NOMO-1 treated with DMSO at 0.1 percent for 48 hours (cell line): Measurements from ENCODE around the gene ZNF771.
"Not testable (repeated sequence)": the region's sequence is repeated elsewhere in the genome, so short reads cannot be mapped to it uniquely, and the experiment has no call there.

Experiments used
- DNase-seq: peaks from one replicate; lab custom pipeline; 2025; ENCODE audit not compliant: unreplicated experiment; lab: John Stamatoyannopoulos, UW

The ZNF771 gene

DNA sequence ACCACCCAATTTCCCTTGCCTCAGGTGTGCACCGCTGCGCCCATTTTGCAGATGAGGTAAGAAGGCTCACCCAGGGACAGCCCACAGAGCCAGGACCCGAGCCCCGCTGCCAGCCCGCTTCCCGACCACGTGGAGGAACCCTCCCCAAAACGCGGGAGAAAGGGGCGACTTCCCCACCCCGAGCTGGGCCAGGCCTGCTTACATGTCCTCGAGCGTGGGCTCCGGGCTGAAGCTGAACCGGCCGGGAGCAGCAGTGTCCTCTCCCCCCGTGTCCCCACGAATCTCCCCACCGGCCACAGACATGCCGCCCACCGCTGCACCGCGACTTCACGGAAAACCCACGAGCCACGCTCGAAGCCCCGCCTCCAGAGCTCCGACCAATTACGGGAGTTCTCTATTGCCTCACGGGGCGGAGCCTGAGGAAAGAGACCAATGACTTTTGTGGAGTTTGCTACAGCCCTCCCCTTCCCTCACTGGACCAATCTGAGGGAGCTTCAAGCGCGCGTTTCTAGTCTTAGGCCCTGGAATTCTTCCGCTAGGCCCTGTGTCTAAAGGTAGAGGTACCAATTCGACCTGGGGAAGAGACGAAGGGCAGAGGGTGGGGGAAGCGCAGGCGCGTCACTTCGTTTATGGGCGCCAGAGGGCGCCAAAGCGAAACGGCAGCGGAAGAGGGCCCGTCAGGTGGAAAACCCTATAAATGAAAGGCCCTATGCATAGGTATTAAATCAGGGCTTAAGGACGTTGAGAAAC, 22.4 kb downstream of the ZNF771 start, which contains the start of gene DCTPP1:
Gene DCTPP1, minus strand, starts transcription at position 353 of the 750 bp plus-strand sequence. Its CDS starts 50 bp downstream, at position 303.
- peak; percentile 100 for DNase-seq

DNA sequence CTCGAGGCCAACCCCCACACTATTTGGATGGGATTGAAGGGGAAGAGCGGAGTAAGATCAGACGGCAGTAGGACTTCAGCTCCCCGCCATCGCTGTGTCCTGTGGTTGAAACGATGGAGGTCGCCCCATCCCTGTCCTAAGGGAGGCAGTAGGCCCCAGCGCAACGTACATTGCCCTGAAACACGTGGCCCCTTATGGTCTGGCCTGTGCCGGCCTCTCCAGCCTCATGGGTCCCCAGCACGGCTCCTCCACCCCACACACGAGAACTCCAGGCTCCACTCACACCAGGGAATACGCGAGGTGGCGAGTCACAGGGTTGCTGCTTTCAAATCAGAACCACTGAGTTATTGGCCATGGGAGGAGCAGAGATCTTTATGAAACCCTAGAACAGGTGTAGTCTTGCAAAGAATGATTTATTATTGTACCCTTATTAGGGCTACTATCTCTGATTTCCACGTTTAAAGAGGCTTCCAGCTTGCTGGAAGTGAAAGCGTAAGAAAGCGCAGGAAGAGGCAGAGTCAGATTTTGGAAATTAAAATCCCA, 23.1 kb downstream of the ZNF771 start:
- no peak for DNase-seq

DNA sequence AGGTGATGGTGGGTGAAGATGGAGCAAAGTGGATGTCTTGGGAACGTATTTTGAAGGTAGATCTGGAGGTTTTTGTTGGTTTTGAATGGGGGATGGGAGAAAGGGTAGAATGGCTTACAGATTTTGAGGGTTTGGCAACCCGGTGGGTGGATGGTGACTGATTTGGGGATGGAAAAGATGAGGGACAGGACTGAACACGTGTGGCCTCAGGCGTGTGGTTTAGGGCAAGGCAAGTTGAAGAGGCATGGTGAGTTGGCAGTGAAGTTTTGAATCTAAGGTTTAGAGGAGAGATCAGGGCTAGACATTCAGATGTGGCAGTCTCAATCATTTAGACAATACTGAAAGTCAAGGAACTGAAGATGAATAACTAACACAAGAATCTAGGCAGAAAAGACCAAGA, 27.4 kb downstream of the ZNF771 start:
- no peak for DNase-seq

DNA sequence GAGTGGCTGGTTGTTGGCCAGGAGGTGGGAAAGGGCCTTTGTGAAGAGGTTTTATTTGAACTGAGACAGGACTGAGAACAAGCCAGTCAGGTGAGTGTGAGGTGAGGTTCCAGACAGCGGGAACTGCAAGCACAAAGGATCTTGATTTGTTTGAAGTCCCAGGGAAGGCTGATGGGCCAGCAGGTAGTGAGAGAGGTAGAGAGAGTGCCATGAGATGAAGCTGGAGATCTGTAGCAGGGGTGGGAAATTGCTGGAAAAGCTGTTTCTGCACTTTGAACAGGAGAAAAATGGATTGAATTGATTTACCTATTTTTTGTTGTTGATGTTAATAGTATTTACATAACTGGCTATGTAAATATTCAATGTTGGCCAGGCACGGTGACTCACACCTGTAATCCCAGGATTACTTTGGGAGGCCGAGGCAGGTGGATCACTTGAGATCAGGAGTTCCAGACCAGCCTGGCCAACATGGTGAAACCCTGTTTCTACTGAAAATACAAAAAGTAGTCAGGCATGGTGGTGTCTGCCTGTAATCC, 30.2 kb downstream of the ZNF771 start:
- DNase-seq: no peak

DNA sequence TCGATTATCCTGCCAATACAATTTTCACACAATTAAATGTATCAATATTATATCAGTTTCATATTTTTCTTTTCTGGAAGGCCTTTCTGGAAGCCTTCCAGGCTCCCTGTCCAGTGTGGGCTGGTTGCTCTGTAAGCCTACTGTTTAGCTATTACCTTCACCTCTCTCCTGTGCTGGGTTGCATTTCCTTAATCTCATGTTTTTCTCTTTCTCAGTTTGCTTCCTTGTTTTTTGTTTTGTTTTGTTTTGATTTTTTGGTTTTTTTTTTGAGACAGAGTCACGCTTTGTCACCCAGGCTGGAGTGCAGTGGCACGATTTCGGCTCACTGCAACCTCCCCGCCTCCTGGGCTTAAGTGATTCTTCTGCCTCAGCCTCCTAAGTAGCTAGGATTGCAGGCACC, 31.4 kb downstream of the ZNF771 start:
- DNase-seq: no peak

DNA sequence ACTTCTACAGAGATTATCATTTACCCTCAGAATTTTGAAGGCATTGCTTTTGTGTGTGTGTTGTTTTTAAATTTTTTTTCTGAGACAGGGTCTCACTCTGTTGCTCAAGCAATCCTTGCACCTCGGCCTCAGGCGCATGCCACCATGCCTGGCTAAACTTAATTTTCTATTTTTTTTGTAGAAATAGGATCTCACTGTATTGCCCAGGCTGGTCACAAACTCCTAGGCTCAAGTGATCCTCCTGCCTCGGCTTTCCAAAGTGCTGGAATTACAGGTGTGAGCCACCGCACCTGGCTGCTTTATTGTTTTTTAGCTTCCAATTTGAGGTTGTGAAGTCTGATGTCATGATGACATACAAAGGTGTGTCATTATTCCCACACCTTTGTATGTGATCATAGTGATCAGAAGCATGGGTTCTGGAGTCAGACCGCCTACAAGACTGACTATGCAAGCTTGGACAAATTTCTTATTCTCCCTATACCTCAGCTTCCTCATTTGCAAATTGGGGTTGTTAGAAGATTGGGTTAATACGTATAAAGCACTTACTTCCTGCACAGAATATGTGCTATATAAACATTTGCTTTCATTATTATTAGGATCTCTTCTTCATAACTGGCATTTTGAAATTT, 32.4 kb downstream of the ZNF771 start:
- DNase-seq: peak; percentile 64

DNA sequence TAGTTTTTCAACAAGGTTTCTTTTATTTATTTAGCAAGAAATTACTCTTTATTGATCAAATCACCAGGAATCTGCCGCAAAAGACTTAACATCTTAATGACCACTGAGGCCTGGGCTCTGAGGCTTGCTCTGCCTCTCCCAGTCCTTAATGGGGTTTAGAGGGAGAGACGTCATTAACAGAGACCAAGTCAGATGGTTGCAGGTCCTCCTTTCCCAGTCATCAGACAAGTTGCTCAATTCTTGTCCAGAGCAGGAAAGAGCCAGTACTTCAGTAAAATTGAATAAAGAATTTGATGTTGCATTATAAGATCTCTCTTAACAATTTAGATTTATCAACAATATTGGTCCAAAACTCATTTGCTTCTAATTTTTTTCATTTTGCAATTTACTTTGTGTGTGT, 36.2 kb downstream of the ZNF771 start:
- no peak for DNase-seq

DNA sequence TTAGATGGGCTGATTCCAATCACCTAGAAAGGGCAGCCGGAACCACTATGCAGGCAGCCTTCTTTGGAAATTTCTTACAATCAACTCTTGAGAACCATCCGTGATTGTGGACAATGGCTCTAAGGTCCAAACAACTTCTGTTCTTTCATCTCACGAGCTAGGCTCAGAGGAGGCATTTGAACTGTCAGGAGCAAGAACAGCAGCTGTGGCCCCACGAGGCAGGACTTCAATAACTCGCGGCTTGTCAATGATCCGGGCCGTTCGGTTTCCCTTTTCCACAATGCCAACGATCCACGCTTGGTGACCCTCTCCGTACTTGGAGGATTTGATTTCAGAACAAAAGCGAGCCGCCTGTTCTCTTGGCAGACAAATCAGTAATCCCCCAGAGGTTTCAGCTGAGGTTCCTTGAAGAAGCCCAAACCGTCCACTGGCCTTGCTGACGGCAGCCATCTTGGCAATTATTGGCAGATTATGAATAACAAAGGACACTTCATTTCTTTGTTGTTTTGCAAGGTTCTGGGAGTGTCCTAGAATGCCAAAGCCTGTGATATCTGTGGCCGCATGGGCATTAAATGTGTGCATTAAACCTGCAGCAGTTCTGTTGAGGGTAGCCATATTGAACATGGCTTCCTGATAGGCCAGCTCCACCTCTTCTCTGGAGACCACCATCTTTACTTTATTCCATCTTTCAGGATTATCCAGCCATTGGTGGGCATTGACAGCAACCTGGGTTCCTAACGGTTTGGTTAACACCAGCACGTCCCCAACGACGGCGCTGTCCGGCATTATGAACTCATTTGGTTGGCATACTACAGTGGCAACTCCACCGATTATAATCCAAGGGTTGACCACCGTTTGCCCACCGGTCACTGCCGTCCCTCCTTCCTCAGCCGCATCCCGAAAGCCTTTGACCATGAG, 37.1 kb downstream of the ZNF771 start:
- DNase-seq: no peak

DNA sequence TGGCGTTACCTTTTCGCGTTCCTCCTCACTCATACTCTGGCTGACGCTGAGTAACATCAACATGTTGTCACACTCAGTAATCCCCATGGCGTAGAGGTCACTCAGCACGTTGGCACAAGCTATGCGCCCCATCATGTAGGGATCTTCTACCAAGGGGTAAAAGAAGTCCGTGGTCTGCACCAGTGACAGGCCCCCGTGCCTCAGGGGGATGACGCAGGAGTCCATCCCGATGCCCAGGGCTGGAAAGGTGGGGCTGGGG, 37.7 kb downstream of the ZNF771 start:
- DNase-seq: no peak

DNA sequence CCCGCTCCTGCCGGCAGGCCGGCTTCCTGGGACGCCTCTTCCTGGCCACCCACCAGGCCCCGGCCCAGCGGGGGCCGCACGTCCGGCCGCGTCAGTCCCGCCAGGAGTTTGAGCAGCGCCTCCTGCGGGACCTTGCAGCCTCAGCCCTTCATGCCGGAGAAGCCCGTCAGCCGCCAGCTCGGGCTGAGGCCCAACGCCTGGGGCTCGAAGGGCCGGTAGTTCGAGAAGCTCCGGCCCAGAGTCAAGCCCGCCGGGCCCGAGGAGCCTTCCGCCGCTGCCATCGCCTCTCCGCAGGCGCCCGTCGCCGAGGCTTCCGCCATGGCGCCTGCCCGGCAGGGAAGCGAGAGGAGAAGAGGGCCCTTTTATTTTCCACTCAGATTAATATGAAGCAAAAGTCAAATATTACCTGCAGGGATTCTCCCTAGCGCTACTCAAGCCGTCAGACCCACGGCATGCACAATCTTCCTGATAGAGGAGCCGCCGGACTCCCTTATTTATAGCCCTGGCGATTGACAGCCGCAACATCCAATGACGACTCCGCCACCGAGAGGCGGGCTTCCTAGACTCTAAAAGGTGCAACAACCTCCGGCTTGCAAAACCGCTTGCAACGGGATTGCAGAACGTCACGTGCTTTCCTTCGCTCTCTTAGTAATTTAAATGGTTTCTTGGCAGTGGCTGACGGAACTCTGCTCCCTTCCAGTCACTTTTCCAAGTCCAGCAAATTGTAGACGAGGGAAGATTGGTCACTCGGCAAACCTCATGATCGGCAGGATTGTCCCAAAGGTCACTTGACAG, 38.2 kb downstream of the ZNF771 start, which contains the start of gene SEPHS2:
Gene SEPHS2, minus strand, starts transcription at position 467 of the 795 bp plus-strand sequence. Its CDS starts 147 bp downstream, at position 320.
- DNase-seq: peak; percentile 97

DNA sequence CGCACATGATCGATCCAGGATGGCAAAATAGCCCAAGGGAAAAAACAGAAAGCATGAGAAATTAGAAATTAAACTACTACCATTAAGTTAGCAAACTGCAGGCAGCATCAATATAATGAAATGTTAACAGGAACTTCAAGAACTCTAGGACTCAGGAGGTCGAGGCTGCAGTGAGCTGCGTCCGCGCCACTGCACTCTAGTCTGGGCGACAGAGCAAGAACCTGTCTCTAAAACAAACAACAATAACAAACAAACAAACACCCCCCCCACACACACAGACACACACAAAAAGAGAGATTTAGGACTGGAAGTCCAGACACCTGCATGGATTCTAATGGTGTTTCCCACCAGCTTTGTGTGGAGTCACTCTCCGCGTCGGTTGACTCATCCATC, 38.8 kb downstream of the ZNF771 start:
- no peak for DNase-seq

DNA sequence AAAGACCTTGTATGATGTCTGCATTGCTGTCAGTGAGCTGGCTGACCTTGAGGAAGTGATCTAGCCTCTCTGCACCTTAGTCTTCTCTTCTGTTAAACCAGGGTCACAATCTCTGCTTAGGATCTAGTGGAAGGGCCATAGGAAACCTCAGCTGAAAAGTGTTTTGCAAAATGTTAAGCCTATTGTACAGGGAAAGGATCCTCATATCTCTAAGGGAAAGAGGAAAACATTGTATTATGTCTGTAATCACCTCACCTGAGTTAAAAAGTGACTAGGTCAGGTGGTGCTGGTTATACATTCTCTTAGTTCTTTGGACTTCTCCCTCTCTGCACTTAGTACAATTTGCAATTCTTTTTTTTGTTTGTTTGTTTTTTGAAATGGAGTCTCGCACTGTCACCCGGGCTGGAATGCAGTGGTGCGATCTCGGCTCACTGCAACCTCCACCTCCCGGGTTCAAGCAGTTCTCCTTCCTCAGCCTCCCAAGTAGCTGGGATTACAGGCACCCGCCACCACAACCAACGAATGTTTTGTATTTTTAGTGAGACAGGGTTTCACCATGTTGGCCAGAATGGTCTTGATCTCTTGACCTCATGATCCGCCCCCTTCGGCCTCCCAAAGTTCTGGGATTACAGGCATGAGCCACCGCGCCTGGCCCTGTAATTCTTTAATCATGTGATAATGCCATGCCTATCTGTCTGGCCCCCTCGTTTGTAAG, 40.3 kb downstream of the ZNF771 start:
- DNase-seq: no peak

DNA sequence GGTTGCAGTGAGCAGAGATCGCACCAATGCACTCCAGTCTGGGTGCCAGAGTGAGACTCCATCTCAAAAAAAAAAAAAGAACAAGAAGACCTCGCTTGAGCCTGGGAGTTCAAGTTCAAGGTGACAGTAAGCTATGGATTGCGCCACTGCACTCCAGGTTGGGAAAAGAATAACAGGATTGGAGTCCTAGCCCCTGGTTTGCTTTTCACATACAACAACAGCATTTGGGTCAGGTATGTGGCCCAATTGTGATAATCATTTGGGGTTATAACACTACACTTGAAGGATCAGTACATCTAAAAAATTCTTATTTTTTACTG, 41.7 kb downstream of the ZNF771 start:
- DNase-seq: no peak

DNA sequence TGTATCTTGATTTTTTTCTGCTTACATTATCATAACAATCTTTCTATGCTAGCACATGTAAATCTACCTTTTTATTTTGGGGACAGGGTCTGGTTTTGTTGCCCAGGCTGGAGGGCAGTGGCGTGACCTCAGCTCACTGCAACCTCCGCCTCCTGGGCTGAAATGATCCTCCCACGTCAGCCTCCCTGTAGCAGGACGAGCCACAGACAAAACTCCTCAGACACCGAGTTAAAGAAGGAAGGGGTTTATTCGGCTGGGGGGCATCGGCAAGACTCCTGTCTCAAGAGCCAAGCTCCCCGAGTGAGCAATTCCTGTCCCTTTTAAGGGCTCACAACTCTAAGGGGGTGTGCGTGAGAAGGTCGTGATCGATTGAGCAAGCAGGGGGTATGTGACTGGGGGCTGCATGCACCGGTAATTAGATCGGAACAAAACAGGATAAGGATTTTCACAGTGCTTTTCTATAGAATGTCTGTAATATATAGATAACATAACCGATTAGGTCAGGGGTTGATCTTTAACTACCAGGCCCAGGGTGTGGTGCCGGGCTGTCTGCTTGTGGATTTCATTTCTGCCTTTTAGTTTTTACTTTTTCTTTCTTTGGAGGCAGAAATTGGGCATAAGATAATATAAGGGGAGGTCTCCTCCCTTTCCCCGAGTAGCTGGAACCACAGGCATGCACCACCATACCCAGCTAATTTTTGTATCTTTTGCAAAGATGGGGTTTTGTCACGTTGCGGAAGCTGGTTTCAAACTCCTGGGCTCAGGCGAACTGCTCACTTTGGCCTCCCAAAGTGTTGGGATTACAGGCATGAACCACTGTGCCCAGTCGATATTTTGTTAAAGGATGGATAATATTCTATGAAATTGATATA, 45.5 kb downstream of the ZNF771 start:
- not testable (repeated sequence) for DNase-seq

DNA sequence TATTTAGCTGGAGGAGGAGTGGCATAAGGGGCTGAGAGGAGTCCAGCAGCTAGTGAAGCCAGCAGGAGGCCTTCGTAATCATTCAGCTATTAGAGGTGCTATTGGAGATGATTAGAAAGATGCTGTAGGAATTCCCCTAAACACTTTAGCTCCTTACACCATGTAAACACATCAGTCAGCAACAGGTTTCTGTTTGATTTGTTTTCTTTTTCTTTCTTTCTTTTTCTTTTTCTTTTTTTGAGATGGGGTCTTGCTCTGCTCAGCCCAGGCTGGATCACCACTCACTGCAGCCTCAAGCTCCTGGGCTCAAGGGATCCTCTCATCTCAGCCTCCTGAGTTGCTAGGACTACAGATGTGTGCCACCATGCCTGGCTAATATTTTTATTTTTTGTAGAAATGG, 48.9 kb downstream of the ZNF771 start:
- no peak for DNase-seq

DNA sequence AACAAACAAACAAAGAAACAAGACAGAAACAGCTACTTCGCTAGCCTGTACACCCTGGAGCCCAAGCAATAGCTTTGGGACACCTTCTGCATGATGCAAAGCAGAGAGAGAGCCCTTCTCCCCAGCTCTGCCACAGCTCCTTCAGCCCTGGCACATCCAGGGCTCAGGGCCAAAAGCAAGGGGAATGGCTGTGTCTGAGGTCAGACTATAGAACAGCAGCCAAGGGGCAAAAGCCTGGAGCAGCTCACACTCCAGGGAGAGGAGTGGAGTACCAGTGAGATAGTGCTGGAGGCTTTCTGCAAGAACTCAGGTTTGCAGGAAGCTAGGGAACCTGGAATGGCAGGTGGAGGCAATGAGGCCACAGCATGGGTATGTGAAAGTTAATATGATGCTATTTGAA, 49.9 kb downstream of the ZNF771 start:
- DNase-seq: no peak

DNA sequence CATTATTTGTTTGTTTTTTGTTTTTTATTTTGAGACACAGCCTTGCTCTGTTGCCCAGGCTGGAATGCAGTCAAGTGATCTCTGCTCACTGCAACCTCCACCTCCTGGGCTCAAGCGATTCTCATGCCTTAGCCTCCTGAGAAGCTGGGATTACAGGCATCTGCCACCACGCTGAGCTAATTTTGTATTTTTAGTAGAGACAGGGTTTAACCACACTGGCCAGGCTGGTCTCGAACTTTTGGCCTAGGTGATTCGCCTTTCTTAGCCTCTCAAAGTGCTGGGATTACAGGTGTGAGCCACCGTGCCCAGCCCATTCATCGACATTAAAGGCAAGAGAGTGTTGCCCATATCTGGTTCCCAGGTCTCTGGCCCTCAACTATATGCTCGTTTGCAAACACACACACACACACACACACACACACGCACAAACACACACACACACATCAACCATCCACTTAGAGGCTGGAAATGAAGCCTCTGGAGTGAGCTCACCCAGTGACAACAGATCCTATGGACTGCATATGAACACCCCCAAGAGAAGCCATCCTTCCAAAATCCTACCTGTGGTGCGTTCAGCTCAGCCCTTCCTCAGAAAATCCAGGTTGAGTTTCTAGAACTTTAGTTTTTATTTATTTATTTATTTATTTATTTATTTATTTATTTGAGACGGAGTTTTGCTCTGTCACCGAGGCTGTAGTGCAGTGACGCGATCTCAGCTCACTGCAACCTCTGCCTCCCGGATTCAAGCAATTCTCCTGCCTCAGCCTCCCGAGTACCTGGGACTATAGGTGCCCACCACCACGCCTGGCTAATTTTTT, 50.5 kb downstream of the ZNF771 start:
- DNase-seq: no peak
